ENCODE data around the gene PTGFRN.

GRCh38 chr1:116868385-116868784 lies 41.3 kb upstream of the PTGFRN start:
- TF ChIP-seq CTCF (IDR thresholded peaks at IDR 0.05; ENCODE audit: low read depth, low read length): no peak
- TF ChIP-seq EZH2phosphoT487 (IDR thresholded peaks at IDR 0.05; ENCODE audit: low read depth): no peak
